ENCODE results near the gene CPN2.

DNA sequence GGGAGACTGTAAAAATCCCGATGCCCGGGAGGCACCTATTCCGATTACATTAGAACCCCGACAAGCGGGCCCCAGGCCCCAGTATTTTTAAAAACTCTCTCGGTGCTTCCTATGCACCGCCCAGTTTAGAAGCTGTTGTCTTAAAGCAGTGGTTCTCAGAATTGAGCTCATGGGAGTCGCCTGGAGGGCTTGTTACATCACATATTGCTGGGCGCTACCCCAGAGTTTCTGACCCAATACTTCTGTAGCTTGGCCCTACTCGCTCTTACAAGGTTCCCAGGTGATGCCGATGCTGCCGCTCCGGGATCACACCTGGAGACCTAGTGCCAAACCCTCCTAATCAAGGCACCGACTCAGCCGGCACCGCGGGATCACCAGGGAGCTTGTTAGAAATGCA is 35.2 kb downstream of the CPN2 start:
- TF ChIP-seq, protein P1, sequence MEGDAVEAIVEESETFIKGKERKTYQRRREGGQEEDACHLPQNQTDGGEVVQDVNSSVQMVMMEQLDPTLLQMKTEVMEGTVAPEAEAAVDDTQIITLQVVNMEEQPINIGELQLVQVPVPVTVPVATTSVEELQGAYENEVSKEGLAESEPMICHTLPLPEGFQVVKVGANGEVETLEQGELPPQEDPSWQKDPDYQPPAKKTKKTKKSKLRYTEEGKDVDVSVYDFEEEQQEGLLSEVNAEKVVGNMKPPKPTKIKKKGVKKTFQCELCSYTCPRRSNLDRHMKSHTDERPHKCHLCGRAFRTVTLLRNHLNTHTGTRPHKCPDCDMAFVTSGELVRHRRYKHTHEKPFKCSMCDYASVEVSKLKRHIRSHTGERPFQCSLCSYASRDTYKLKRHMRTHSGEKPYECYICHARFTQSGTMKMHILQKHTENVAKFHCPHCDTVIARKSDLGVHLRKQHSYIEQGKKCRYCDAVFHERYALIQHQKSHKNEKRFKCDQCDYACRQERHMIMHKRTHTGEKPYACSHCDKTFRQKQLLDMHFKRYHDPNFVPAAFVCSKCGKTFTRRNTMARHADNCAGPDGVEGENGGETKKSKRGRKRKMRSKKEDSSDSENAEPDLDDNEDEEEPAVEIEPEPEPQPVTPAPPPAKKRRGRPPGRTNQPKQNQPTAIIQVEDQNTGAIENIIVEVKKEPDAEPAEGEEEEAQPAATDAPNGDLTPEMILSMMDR (IDR thresholded peaks at IDR 0.05) = peak in 4 of 12 donors; percentile 10 to 48 (median 10)
- TF ChIP-seq POLR2A (IDR thresholded peaks at IDR 0.05) = no peak

All from heart left ventricle (tissue), 13 donors.